MCF 10A (cell line): Measurements from ENCODE around the gene CLEC4D. TPM values are rescaled to one million over a fixed set of nuclear protein-coding genes. Genes with fewer than 3 reads are reported as not detected.

Experiments used
- BruUV-seq: library from RNA; stranded (reverse); fragments of 400-500 nt; replicated peaks from 2 replicates; lab custom pipeline; 2021; lab: Mats Ljungman, UMichigan
- CTCF ChIA-PET: fragments of 300-600 bp; sonication (Branson Sonifier 250); formaldehyde crosslinking; extraction: SDS; loops from one replicate; lab custom pipeline; 2021; ENCODE audit warnings: antibody characterized with exemption, inconsistent platforms; lab: Yijun Ruan, JAX
- POLR2A ChIA-PET: fragments of 300-600, 350-650 bp; sonication (Branson Sonifier 250); formaldehyde crosslinking; extraction: SDS; loops from one replicate; lab custom pipeline; 2020; ENCODE audit warnings: antibody characterized with exemption, inconsistent platforms; lab: Yijun Ruan, JAX
- DNase-seq: peaks from one replicate; pipeline ENCODE4 v3.0.0-alpha.2; 2018; ENCODE audit not compliant: unreplicated experiment
- H3K27ac Mint-ChIP-seq: one replicate; pipeline ENCODE4 v1.8.0; 2022; ENCODE audit warnings: mild to moderate bottlenecking, low read depth, mixed read lengths; ENCODE audit not compliant: unreplicated experiment
- H3K27me3 Mint-ChIP-seq: one replicate; pipeline ENCODE4 v1.8.0; 2022; ENCODE audit warnings: mixed read lengths; ENCODE audit not compliant: insufficient read depth, unreplicated experiment
- H3K36me3 Mint-ChIP-seq: one replicate; pipeline ENCODE4 v1.8.0; 2022; ENCODE audit warnings: mild to moderate bottlenecking, moderate library complexity, mixed read lengths; ENCODE audit not compliant: insufficient read depth, unreplicated experiment
- H3K4me1 Mint-ChIP-seq: one replicate; pipeline ENCODE4 v1.8.0; 2022; ENCODE audit warnings: mixed read lengths; ENCODE audit not compliant: insufficient read depth, unreplicated experiment
- H3K4me3 Mint-ChIP-seq: one replicate; pipeline ENCODE4 v1.8.0; 2022; ENCODE audit warnings: mild to moderate bottlenecking, moderate library complexity, mixed read lengths; ENCODE audit not compliant: unreplicated experiment
- H3K9me3 Mint-ChIP-seq: one replicate; pipeline ENCODE4 v1.8.0; 2022; ENCODE audit warnings: mixed read lengths; ENCODE audit not compliant: unreplicated experiment
- CTCF ChIP-seq: fragments of 200-600 bp; IDR thresholded peaks from one replicate; pipeline ENCODE4 v1.8.0; 2022; ENCODE audit warnings: antibody characterized with exemption, mild to moderate bottlenecking; ENCODE audit not compliant: unreplicated experiment
- intact Hi-C: fragments of 100-400 bp; cut with micrococcal nuclease; formaldehyde crosslinking; loops from 2 replicates; pipeline ENCODE4 v1.14.1; 2022
- total RNA-seq: library from RNA; stranded (reverse); gene quantifications from 2 replicates; pipeline ENCODE4 v1.2.3, GENCODE V29; 2022

Gene CLEC4D
- total RNA-seq, 1 experiment from 2014 or later, result not detected

GRCh38 chr12:8504351-8504750 is 9.0 kb upstream of the CLEC4D start:
- H3K27me3 Mint-ChIP-seq, result peaks cover 46% of the 10 kb centered on the region
- intact Hi-C loops, result no loop called here
- no TSS peak for BruUV-seq

GRCh38 chr12:8507596-8507995 is 5.7 kb upstream of the CLEC4D start:
- no peak overlapping the region for H3K4me3 Mint-ChIP-seq
- TF ChIP-seq CTCF, result no peak
- no peaks in the 10 kb centered on the region for H3K4me1 Mint-ChIP-seq
- no peaks in the 10 kb centered on the region for H3K9me3 Mint-ChIP-seq
- intact Hi-C loops, result no loop called here
- peaks cover 59% of the 10 kb centered on the region for H3K27me3 Mint-ChIP-seq
- DNase-seq, result no peak
- no TSS peak for BruUV-seq
- no peak overlapping the region for H3K27ac Mint-ChIP-seq
- ChIA-PET POLR2A (no interaction called here), CTCF (no interaction called here)
- no peaks in the 10 kb centered on the region for H3K36me3 Mint-ChIP-seq

More at GRCh38 chr12:8504351-8504750, 9.0 kb upstream of the CLEC4D start:
- no peaks in the 10 kb centered on the region for H3K36me3 Mint-ChIP-seq
- ChIA-PET CTCF (no interaction called here), POLR2A (no interaction called here)
- no peak for DNase-seq
- TF ChIP-seq CTCF, result no peak
- H3K4me1 Mint-ChIP-seq, result no peaks in the 10 kb centered on the region
- H3K4me3 Mint-ChIP-seq, result no peak overlapping the region
- H3K9me3 Mint-ChIP-seq, result no peaks in the 10 kb centered on the region
- no peak overlapping the region for H3K27ac Mint-ChIP-seq

- ChIA-PET CTCF (no interaction called here), POLR2A (no interaction called here)
- no peak for DNase-seq
- intact Hi-C loops, result no loop called here
- BruUV-seq, result no TSS peak
- Mint-ChIP-seq H3K4me1 (no peaks in the 10 kb centered on the region), H3K4me3 (no peak overlapping the region), H3K36me3 (no peaks in the 10 kb centered on the region), H3K9me3 (no peaks in the 10 kb centered on the region), H3K27me3 (peaks cover 65% of the 10 kb centered on the region), H3K27ac (no peak overlapping the region)
- TF ChIP-seq CTCF, result no peak
These were observed 5.1 kb upstream of the CLEC4D start for GRCh38 chr12:8508223-8508622.

- H3K27me3 Mint-ChIP-seq, result peaks cover 74% of the 10 kb centered on the region
- H3K27ac Mint-ChIP-seq, result no peak overlapping the region
- H3K4me3 Mint-ChIP-seq, result no peak overlapping the region
- no peak for DNase-seq
- ChIA-PET CTCF (no interaction called here), POLR2A (no interaction called here)
- H3K36me3 Mint-ChIP-seq, result no peaks in the 10 kb centered on the region
- TF ChIP-seq CTCF, result no peak
- BruUV-seq, result no TSS peak
- intact Hi-C loops, result no loop called here
- no peaks in the 10 kb centered on the region for H3K9me3 Mint-ChIP-seq
- no peaks in the 10 kb centered on the region for H3K4me1 Mint-ChIP-seq
These were observed 4.1 kb upstream of the CLEC4D start for GRCh38 chr12:8508910-8509841.
